Upper lobe of left lung (tissue), 4 donors: Measurements from ENCODE around the gene GPR42.

ENCODE experiments used
- CTCF ChIP-seq, 6 experiments: fragments of 450-650 bp in 4 of 6; fragments of 200-600 bp in 2 of 6; sonication (generic) in 2 of 6; IDR thresholded peaks; one replicate each; pipeline ENCODE4 v1.5.1; 2016 to 2019; ENCODE audit warnings: antibody characterized with exemption in 6 of 6
- POLR2A ChIP-seq, 4 donors: fragments of 450-650 bp; IDR thresholded peaks; one replicate each; pipeline ENCODE4 v1.5.1; 2016 to 2017; ENCODE audit warnings: antibody characterized with exemption in 4 of 4, mild to moderate bottlenecking in 2 of 4

- TF ChIP-seq POLR2A (IDR thresholded peaks at IDR 0.05) (no peak), CTCF (IDR thresholded peaks at IDR 0.05) (no peak)
These were observed 48.9 kb upstream of the GPR42 start for GRCh38 chr19:35322014-35322413.
